ENCODE measurements around the gene PRDX4. TPM values are rescaled to one million over a fixed set of nuclear protein-coding genes. Genes with fewer than 3 reads are reported as not detected.

Gene PRDX4
- total RNA-seq, 1 experiment from 2014 or later: 142 TPM

DNA sequence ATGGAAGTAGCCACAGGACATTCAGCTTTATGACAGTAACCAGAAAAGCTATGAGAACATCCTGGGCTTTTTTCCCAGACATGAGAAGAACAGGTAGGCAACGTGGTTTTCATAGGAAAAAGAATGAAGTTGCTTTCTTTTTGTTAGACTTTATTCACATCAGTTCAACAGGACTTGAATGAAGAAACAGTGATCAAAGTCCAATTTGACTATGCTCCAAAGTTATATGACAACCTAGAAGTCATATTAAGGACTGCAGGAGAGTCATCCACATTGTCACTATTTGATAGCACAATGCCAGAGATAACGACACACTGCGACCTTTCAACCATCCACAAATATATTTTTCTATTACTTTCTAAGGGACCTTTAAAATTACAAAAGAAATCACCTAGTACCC, 39.2 kb upstream of the PRDX4 start (continued):
- no peak for TF ChIP-seq ARID4B (CRISPR knock-in tag; IDR thresholded peaks at IDR 0.05; ENCODE audit: borderline replicate concordance)
- TF ChIP-seq ERG (CRISPR knock-in tag; IDR thresholded peaks at IDR 0.05): no peak
- TF ChIP-seq EMX1 (CRISPR knock-in tag; IDR thresholded peaks at IDR 0.05): no peak
- TF ChIP-seq OVOL2 (CRISPR knock-in tag; IDR thresholded peaks at IDR 0.05; ENCODE audit: borderline replicate concordance): no peak
- TF ChIP-seq JUN (CRISPR knock-in tag; IDR thresholded peaks at IDR 0.05): no peak
- TF ChIP-seq KAT7 (CRISPR knock-in tag; IDR thresholded peaks at IDR 0.05; ENCODE audit: borderline replicate concordance): no peak
- TF ChIP-seq MXD4 (CRISPR knock-in tag; IDR thresholded peaks at IDR 0.05; ENCODE audit: borderline replicate concordance): no peak
- TF ChIP-seq, protein P1, sequence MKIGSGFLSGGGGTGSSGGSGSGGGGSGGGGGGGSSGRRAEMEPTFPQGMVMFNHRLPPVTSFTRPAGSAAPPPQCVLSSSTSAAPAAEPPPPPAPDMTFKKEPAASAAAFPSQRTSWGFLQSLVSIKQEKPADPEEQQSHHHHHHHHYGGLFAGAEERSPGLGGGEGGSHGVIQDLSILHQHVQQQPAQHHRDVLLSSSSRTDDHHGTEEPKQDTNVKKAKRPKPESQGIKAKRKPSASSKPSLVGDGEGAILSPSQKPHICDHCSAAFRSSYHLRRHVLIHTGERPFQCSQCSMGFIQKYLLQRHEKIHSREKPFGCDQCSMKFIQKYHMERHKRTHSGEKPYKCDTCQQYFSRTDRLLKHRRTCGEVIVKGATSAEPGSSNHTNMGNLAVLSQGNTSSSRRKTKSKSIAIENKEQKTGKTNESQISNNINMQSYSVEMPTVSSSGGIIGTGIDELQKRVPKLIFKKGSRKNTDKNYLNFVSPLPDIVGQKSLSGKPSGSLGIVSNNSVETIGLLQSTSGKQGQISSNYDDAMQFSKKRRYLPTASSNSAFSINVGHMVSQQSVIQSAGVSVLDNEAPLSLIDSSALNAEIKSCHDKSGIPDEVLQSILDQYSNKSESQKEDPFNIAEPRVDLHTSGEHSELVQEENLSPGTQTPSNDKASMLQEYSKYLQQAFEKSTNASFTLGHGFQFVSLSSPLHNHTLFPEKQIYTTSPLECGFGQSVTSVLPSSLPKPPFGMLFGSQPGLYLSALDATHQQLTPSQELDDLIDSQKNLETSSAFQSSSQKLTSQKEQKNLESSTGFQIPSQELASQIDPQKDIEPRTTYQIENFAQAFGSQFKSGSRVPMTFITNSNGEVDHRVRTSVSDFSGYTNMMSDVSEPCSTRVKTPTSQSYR (CRISPR knock-in tag; IDR thresholded peaks at IDR 0.05): no peak

- no peak for DNase-seq (ENCODE audit: low spot score)
- POLR2A ChIA-PET: no interaction called here
- H3K9me3 Mint-ChIP-seq: no peaks in the 10 kb centered on the region
- ATAC-seq: no peak
- H3K4me1 Mint-ChIP-seq: no peaks in the 10 kb centered on the region
- H3K36me3 Mint-ChIP-seq: no peaks in the 10 kb centered on the region
- H3K27me3 Mint-ChIP-seq (ENCODE audit: low read depth): no peaks in the 10 kb centered on the region
- H3K4me3 Mint-ChIP-seq: no peak overlapping the region
- H3K27ac Mint-ChIP-seq: no peak overlapping the region
- CTCF ChIA-PET: no interaction called here
- TF ChIP-seq ETV6 (CRISPR knock-in tag; IDR thresholded peaks at IDR 0.05) (no peak), FOXP4 (CRISPR knock-in tag; IDR thresholded peaks at IDR 0.05) (no peak), ESRRA (CRISPR knock-in tag; IDR thresholded peaks at IDR 0.05; ENCODE audit: borderline replicate concordance) (no peak), ATF3 (CRISPR knock-in tag; conservative IDR thresholded peaks at IDR 0.05) (no peak), ATF1 (CRISPR knock-in tag; IDR thresholded peaks at IDR 0.05) (no peak), ELF4 (CRISPR knock-in tag; IDR thresholded peaks at IDR 0.05; ENCODE audit: low read depth) (no peak), NR2C2 (CRISPR knock-in tag; IDR thresholded peaks at IDR 0.05) (no peak), ERG (CRISPR knock-in tag; IDR thresholded peaks at IDR 0.05) (no peak), ZBTB43 (CRISPR knock-in tag; IDR thresholded peaks at IDR 0.05) (no peak), ZNF121 (CRISPR knock-in tag; IDR thresholded peaks at IDR 0.05) (no peak), HMGA2 (CRISPR knock-in tag; IDR thresholded peaks at IDR 0.05) (no peak), GTF2I (CRISPR knock-in tag; conservative IDR thresholded peaks at IDR 0.05) (no peak), ATF2 (CRISPR knock-in tag; IDR thresholded peaks at IDR 0.05; ENCODE audit: borderline replicate concordance, low read depth) (no peak), E2F5 (CRISPR knock-in tag; IDR thresholded peaks at IDR 0.05) (no peak)
Measured at GRCh38 chrX:23631136-23631535, 36.2 kb upstream of the PRDX4 start.

Measured in WTC11 (cell line).